SK-N-SH (cell line): Measurements from ENCODE around the gene PHYH. TPM values are rescaled to one million over a fixed set of nuclear protein-coding genes. Genes with fewer than 3 reads are reported as not detected.
A peak's percentile ranks its signal among the peaks of the same experiment; 100 is the strongest.

Experiments
- CTCF ChIA-PET: fragments of 300-600, 350-600 bp; formaldehyde crosslinking; extraction: SDS; loops from one replicate; lab custom pipeline; 2021; lab: Yijun Ruan, JAX
- POLR2A ChIA-PET: fragments of 350-600 bp; sonication (Branson Sonifier 250); formaldehyde crosslinking; extraction: SDS; loops from one replicate; lab custom pipeline; 2020; ENCODE audit warnings: antibody characterized with exemption, inconsistent platforms; lab: Yijun Ruan, JAX
- DNase-seq: peaks from one replicate; pipeline ENCODE4 v3.0.0; 2012
- H2AFZ ChIP-seq: fragments of 200-600 bp; sonication (generic); 2 replicates; pipeline ENCODE4 v1.8.1; 2016; ENCODE audit warnings: antibody characterized with exemption, mild to moderate bottlenecking, low read depth
- H3F3A ChIP-seq: fragments of 200-600 bp; sonication (generic); replicated peaks from 2 replicates; pipeline ENCODE3; 2016; ENCODE audit warnings: antibody characterized with exemption, mild to moderate bottlenecking; ENCODE audit not compliant: insufficient read depth
- H3K27ac ChIP-seq, 2 experiments: fragments of 200-500 bp in 1 of 2; fragments of 200-600 bp in 1 of 2; sonication (Bioruptor generic) in 1 of 2; sonication (generic), shearing (Covaris generic) in 1 of 2; 2 replicates each; pipeline versions ENCODE4 v1.5.1 to v1.6.1; 2014 to 2016; ENCODE audit warnings: low read depth in 2 of 2, inconsistent platforms in 1 of 2, low read length in 1 of 2, mild to moderate bottlenecking in 1 of 2, mixed read lengths in 1 of 2
- H3K27me3 ChIP-seq: fragments of 200-600 bp; sonication (generic), shearing (Covaris generic); 2 replicates; pipeline ENCODE4 v1.6.1; 2016; ENCODE audit warnings: mixed run types; ENCODE audit not compliant: insufficient read depth
- H3K36me3 ChIP-seq, 2 experiments: fragments of 200-500 bp in 1 of 2; fragments of 200-600 bp in 1 of 2; sonication (Bioruptor generic) in 1 of 2; sonication (generic) in 1 of 2; replicated peaks in 1 of 2; 2 replicates each; pipeline versions ENCODE3 to v1.5.1; 2014 to 2016; ENCODE audit warnings: low read length in 1 of 2, mild to moderate bottlenecking in 1 of 2; ENCODE audit not compliant: insufficient read depth in 2 of 2, control insufficient read depth in 1 of 2
- H3K4me1 ChIP-seq, 2 experiments: fragments of 200-500 bp in 1 of 2; fragments of 200-600 bp in 1 of 2; sonication (Bioruptor generic) in 1 of 2; sonication (generic), shearing (Covaris generic) in 1 of 2; 2 replicates each; pipeline versions ENCODE4 v1.5.1 to v1.6.1; 2014 to 2016; ENCODE audit warnings: low read depth in 1 of 2, low read length in 1 of 2, mixed run types in 1 of 2; ENCODE audit not compliant: insufficient read depth in 2 of 2, control insufficient read depth in 1 of 2
- H3K4me2 ChIP-seq: fragments of 200-600 bp; sonication (generic), shearing (Covaris generic); 2 replicates; pipeline ENCODE4 v1.6.1; 2017; ENCODE audit warnings: mixed run types
- H3K4me3 ChIP-seq, 2 experiments: fragments of 200-500 bp in 1 of 2; fragments of 200-600 bp in 1 of 2; sonication (Bioruptor generic) in 1 of 2; sonication (generic), shearing (Covaris generic) in 1 of 2; 2 replicates each; pipeline versions ENCODE4 v1.5.1 to v1.8.1; 2014 to 2016; ENCODE audit warnings: low read depth in 2 of 2, inconsistent platforms in 1 of 2, low read length in 1 of 2, mild to moderate bottlenecking in 1 of 2, mixed read lengths in 1 of 2, moderate library complexity in 1 of 2
- H3K79me2 ChIP-seq: fragments of 200-600 bp; sonication (generic); 2 replicates; pipeline ENCODE4 v1.8.1; 2017; ENCODE audit warnings: mild to moderate bottlenecking; ENCODE audit not compliant: insufficient read depth
- H3K9ac ChIP-seq: fragments of 200-600 bp; sonication (generic); 2 replicates; pipeline ENCODE4 v1.6.1; 2017; ENCODE audit warnings: mixed run types
- H3K9me2 ChIP-seq: fragments of 200-600 bp; sonication (generic); 2 replicates; pipeline ENCODE4 v1.6.1; 2017; ENCODE audit warnings: mixed run types
- H3K9me3 ChIP-seq: fragments of 200-600 bp; sonication (generic); 2 replicates; pipeline ENCODE4 v1.6.1; 2017; ENCODE audit warnings: mixed run types, mild to moderate bottlenecking, moderate library complexity
- H4K20me1 ChIP-seq: fragments of 200-600 bp; sonication (generic); 2 replicates; pipeline ENCODE4 v1.6.1; 2017; ENCODE audit warnings: mild to moderate bottlenecking, mixed run types; ENCODE audit not compliant: insufficient read depth
- CTCF ChIP-seq: fragments of 200-600 bp; sonication (generic); IDR thresholded peaks from 2 replicates; pipeline ENCODE4 v1.6.1; 2017; ENCODE audit warnings: antibody characterized with exemption, mild to moderate bottlenecking, moderate library complexity
- ELF1 ChIP-seq: IDR thresholded peaks from 2 replicates; pipeline ENCODE4 v1.4.0; 2012
- EP300 ChIP-seq, 2 experiments: IDR thresholded peaks; 2 replicates each; pipeline versions ENCODE4 v1.4.0 to v1.6.1; 2012; ENCODE audit warnings: borderline replicate concordance in 1 of 2, low read depth in 1 of 2, low read length in 1 of 2
- EZH2phosphoT487 ChIP-seq: fragments of 200-600 bp; sonication (generic); IDR thresholded peaks from 2 replicates; pipeline ENCODE4 v1.6.1; 2017; ENCODE audit warnings: low read depth, mixed run types, mild to moderate bottlenecking, antibody characterized with exemption, moderate library complexity, borderline replicate concordance
- FOSL2 ChIP-seq: IDR thresholded peaks from 2 replicates; pipeline ENCODE4 v1.4.0; 2012; ENCODE audit warnings: low read depth, mild to moderate bottlenecking, moderate library complexity, borderline replicate concordance
- FOXM1 ChIP-seq: IDR thresholded peaks from 2 replicates; pipeline ENCODE4 v1.4.0; 2012; ENCODE audit warnings: low read depth, mild to moderate bottlenecking
- GABPA ChIP-seq: IDR thresholded peaks from 2 replicates; pipeline ENCODE4 v1.4.0; 2012; ENCODE audit warnings: low read depth, mild to moderate bottlenecking
- IRF3 ChIP-seq: fragments of 150-350 bp; IDR thresholded peaks from 2 replicates; pipeline ENCODE4 v1.6.1; 2016; ENCODE audit warnings: mild to moderate bottlenecking, low read depth, low read length
- MAX ChIP-seq: IDR thresholded peaks from 2 replicates; pipeline ENCODE4 v1.4.0; 2012; ENCODE audit warnings: low read depth
- MEF2A ChIP-seq: IDR thresholded peaks from 2 replicates; pipeline ENCODE4 v1.4.0; 2012; ENCODE audit warnings: low read depth, borderline replicate concordance
- NFIC ChIP-seq: IDR thresholded peaks from 2 replicates; pipeline ENCODE4 v1.4.0; 2012; ENCODE audit warnings: borderline replicate concordance
- RAD21 ChIP-seq: IDR thresholded peaks from 2 replicates; pipeline ENCODE4 v1.6.1; 2012; ENCODE audit warnings: mild to moderate bottlenecking, low read length
- REST ChIP-seq: IDR thresholded peaks from 2 replicates; pipeline ENCODE4 v1.6.1; 2012; ENCODE audit warnings: mild to moderate bottlenecking, low read depth, low read length, moderate library complexity
- RXRA ChIP-seq: IDR thresholded peaks from 2 replicates; pipeline ENCODE4 v1.4.0; 2012; ENCODE audit warnings: low read depth, mild to moderate bottlenecking, borderline replicate concordance
- SMC3 ChIP-seq: IDR thresholded peaks from 2 replicates; pipeline ENCODE4 v1.6.1; 2012; ENCODE audit warnings: low read depth, low read length, improper control_type of control experiment
- TAF1 ChIP-seq: IDR thresholded peaks from 2 replicates; pipeline ENCODE4 v1.6.1; 2012; ENCODE audit warnings: low read depth, mild to moderate bottlenecking, low read length, moderate library complexity, borderline replicate concordance
- TCF12 ChIP-seq: IDR thresholded peaks from 2 replicates; pipeline ENCODE4 v1.4.0; 2012
- TEAD4 ChIP-seq: IDR thresholded peaks from 2 replicates; pipeline ENCODE4 v1.4.0; 2012; ENCODE audit warnings: mild to moderate bottlenecking, borderline replicate concordance; ENCODE audit not compliant: insufficient read depth
- YY1 ChIP-seq: IDR thresholded peaks from 2 replicates; pipeline ENCODE4 v1.4.0; 2012; ENCODE audit warnings: low read depth, mild to moderate bottlenecking
- WGBS: methylation state at CpG from one replicate; pipeline ENCODE4 v1.1.6; 2017; ENCODE audit warnings: low lambda C conversion rate; 5-methylcytosine and 5-hydroxymethylcytosine counted together
- polyA plus RNA-seq, 3 experiments: library from polyadenylated mRNA; depleted of rRNA; stranded (reverse); fragments of >200 nt; gene quantifications; 2 replicates each; pipeline ENCODE4 v1.2.3, GENCODE V29; 2012
- TF ChIP-seq, protein P1 (sequence below): IDR thresholded peaks from 2 replicates; pipeline ENCODE4 v1.4.0; 2012; ENCODE audit warnings: low read depth, borderline replicate concordance

Gene PHYH
- polyA plus RNA-seq, 1 of the 3 experiments (the other 2 are of a cell fraction) = 16.2 TPM

DNA sequence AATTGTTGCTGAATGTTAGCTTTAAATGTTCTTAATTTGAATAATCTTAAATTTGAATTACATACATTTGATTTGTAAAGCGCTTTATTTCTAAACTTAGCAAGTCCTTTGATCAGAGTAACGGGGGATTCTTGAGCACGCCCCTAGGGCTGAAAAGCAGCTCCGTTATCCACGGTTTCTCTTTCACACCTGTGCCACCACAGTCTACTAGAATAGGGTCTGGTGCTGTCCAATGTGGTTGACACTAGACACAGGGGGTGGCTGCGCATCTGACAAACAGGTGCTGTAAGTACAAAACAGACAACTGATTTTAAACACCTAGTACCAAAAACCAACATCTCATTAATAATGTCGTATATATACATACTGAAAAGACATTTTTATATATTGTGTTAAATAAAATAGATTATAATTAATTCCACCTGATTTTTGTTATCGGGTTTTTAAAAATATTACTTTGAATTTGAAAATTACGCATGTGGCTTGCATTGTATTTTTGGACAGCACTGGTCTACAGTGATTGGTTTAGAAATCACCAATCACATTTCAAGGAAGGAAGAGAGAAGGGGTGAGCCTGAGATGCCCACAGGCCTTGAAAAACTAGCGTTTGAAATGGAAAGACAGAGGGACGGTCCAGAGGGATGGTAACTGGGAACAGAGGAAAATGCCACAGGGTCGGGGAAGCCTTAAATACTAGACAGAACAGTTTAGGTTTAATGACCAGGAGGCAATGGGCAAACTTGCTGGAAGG, 40.9 kb upstream of the PHYH start:
- Histone ChIP-seq H3K27me3 (no peaks in the 10 kb centered on the region), H3F3A (peaks cover 12% of the 10 kb centered on the region), H3K9ac (no peak overlapping the region), H3K79me2 (peaks cover 94% of the 10 kb centered on the region), H3K27ac (peak overlapping the region; percentile 60 to 76; a peak in 2 of 4 replicates), H3K9me3 (no peaks in the 10 kb centered on the region), H2AFZ (no peak overlapping the region), H3K4me1 (peaks cover 16 to 34% of the 10 kb centered on the region in 2 experiments; a peak in 2 of 4 replicates), H3K36me3 (peaks cover 14 to 22% of the 10 kb centered on the region in 2 experiments), H4K20me1 (no peaks in the 10 kb centered on the region), H3K4me2 (peak overlapping the region; percentile 54), H3K9me2 (no peaks in the 10 kb centered on the region), H3K4me3 (no peak overlapping the region)
- CTCF ChIA-PET = no interaction called here
- POLR2A ChIA-PET = interaction anchor here (1.1 kb wide), 1 partner anchor 41 kb away, joined by 3 read pairs; the partner anchor contains the start of gene PHYH
- no peak for DNase-seq
- 91% methylated on average over 12 of the region's 12 CpGs for WGBS
- TF ChIP-seq ELF1 = no peak
- peak; percentile 69; the same call in 1 of the 2 replicates for TF ChIP-seq REST

- Histone ChIP-seq H3K36me3 (peaks cover 14 to 22% of the 10 kb centered on the region in 2 experiments), H2AFZ (no peak overlapping the region), H4K20me1 (no peaks in the 10 kb centered on the region), H3K9ac (no peak overlapping the region), H3K9me3 (no peaks in the 10 kb centered on the region), H3K4me3 (no peak overlapping the region), H3K4me1 (peaks cover 16 to 34% of the 10 kb centered on the region in 2 experiments; a peak in 2 of 4 replicates), H3K27me3 (no peaks in the 10 kb centered on the region), H3K79me2 (peaks cover 87% of the 10 kb centered on the region), H3K4me2 (peak overlapping the region; percentile 54), H3K9me2 (no peaks in the 10 kb centered on the region), H3F3A (peaks cover 12% of the 10 kb centered on the region), H3K27ac (peak overlapping the region; percentile 60 to 76; a peak in 2 of 4 replicates)
- CTCF ChIA-PET = no interaction called here
- peak; percentile 62 for DNase-seq
- POLR2A ChIA-PET = no interaction called here
- 58% methylated on average over 9 of the region's 9 CpGs for WGBS
- TF ChIP-seq FOSL2 = no peak
- no peak for TF ChIP-seq TCF12
- 0 out of 2 replicates have a peak, but pooled peaks have one; percentile 9 for TF ChIP-seq RAD21
- no peak for TF ChIP-seq RXRA
- no peak for TF ChIP-seq TEAD4
- no peak for TF ChIP-seq MAX
- TF ChIP-seq, protein P1, sequence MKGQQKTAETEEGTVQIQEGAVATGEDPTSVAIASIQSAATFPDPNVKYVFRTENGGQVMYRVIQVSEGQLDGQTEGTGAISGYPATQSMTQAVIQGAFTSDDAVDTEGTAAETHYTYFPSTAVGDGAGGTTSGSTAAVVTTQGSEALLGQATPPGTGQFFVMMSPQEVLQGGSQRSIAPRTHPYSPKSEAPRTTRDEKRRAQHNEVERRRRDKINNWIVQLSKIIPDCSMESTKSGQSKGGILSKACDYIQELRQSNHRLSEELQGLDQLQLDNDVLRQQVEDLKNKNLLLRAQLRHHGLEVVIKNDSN = no peak
- TF ChIP-seq NFIC = no peak
- TF ChIP-seq GABPA = no peak
- no peak for TF ChIP-seq CTCF
- TF ChIP-seq SMC3 = no peak
- no peak for TF ChIP-seq TAF1
- TF ChIP-seq ELF1 = no peak
- no peak for TF ChIP-seq IRF3
- no peak for TF ChIP-seq YY1
- TF ChIP-seq EP300 (IDR thresholded peaks at IDR 0.05; ENCODE audit: borderline replicate concordance in 1 of 2, low read depth in 1 of 2, low read length in 1 of 2) = peak in 1 of 2 experiments; percentile 51; a peak in 1 of 4 replicates
- TF ChIP-seq EZH2phosphoT487 = no peak
- no peak for TF ChIP-seq FOXM1
- TF ChIP-seq MEF2A = no peak
Measured at GRCh38 chr10:13340068-13340467, 40.2 kb upstream of the PHYH start.
